ENCODE results near the gene TBC1D10B.

The TBC1D10B gene

DNA sequence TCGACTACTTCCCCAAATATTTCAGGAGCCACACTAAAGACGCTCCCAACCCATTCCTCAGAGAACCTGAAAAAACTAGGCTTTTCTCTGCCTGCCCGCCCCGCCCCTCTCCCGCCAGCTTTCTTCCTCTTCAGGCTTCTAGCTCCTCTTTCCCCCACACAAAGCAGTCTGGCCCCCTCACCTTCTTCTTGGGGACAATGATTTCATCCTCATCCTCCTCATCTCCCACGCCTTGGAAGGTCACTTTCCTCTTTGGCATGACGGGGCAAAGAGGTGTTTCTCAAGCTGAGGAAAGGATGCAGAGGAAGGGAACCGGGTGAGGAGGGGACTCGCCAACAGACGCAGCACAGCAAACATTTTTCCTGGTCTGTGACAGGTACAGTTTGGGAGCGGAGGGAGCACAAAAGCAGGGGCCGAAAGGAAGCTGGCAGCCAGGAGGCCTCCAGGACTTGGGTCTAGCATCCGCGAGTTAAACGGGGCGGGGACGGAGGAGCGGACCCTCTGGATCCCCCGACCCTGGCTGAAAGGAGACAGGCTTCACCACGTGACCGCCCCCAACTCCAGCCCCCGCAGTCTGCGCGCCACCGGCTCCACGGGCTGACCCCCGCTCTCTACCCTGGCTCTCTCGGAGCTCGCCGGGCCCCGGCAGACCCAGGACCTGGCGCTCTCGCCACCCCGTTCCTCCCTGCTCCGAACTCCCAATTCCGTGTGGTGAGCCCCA lies 15.7 kb downstream of the TBC1D10B start:
- TF ChIP-seq, protein P1, sequence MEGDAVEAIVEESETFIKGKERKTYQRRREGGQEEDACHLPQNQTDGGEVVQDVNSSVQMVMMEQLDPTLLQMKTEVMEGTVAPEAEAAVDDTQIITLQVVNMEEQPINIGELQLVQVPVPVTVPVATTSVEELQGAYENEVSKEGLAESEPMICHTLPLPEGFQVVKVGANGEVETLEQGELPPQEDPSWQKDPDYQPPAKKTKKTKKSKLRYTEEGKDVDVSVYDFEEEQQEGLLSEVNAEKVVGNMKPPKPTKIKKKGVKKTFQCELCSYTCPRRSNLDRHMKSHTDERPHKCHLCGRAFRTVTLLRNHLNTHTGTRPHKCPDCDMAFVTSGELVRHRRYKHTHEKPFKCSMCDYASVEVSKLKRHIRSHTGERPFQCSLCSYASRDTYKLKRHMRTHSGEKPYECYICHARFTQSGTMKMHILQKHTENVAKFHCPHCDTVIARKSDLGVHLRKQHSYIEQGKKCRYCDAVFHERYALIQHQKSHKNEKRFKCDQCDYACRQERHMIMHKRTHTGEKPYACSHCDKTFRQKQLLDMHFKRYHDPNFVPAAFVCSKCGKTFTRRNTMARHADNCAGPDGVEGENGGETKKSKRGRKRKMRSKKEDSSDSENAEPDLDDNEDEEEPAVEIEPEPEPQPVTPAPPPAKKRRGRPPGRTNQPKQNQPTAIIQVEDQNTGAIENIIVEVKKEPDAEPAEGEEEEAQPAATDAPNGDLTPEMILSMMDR (IDR thresholded peaks at IDR 0.05; ENCODE audit: low read depth, low read length, missing control alignments), result no peak
- no peak for DNase-seq (ENCODE audit: low read depth)
- in situ Hi-C loops (cut with HindIII; ENCODE audit: low sequenced_read_pairs), result no loop called here
- peak overlapping the region; percentile 94 for H3K4me3 ChIP-seq (ENCODE audit: low read depth, low read length)

DNA sequence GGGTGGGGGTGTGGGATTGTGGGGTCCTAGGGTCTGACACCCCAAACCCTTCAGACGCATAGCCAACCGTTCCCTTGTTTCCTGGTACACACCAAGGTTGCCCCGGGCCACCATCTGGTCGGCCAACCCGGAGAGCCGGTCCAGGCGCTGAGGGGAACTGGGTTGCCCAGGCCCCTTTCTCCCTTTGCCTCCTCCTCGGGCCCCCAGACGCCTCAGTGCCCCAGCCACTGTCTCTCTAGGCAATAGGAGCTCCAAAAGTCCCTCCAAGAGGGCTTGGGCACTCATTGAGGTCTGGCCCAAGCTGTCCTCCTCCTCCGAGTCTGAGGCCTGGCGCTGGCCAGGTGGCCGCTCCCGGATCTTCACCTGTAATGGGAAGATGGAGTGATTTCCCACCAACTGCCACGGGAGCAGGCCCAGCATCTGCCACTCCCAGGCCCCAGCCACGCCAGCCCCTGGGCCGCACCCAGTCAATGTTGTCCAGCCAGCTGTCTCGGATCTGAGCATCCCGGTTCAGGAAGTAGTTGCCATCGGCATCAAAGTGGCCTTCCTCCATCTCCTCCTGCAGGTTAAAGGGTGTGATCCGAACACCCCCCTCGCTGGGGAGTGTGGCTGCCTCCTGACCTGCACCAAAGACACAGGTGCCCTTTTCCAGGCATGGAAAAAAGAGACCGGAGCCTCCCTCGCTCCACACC lies 16.7 kb downstream of the TBC1D10B start:
- no peak for DNase-seq (ENCODE audit: low read depth)
- TF ChIP-seq, protein P1 (IDR thresholded peaks at IDR 0.05; ENCODE audit: low read depth, low read length, missing control alignments), result no peak
- in situ Hi-C loops (cut with HindIII; ENCODE audit: low sequenced_read_pairs), result no loop called here
- H3K4me3 ChIP-seq (ENCODE audit: low read depth, low read length), result peak overlapping the region; percentile 94

- in situ Hi-C loops (cut with HindIII; ENCODE audit: low sequenced_read_pairs), result no loop called here
- no peak overlapping the region for H3K4me3 ChIP-seq (ENCODE audit: low read depth, low read length)
- TF ChIP-seq, protein P1 (IDR thresholded peaks at IDR 0.05; ENCODE audit: low read depth, low read length, missing control alignments), result peak; percentile 16
- DNase-seq (ENCODE audit: low read depth), result no peak
These were observed 17.5 kb downstream of the TBC1D10B start for GRCh38 chr16:30352488-30353401.

GRCh38 chr16:30351586-30352419 lies 18.5 kb downstream of the TBC1D10B start:
- H3K4me3 ChIP-seq (ENCODE audit: low read depth, low read length), result no peak overlapping the region
- in situ Hi-C loops (cut with HindIII; ENCODE audit: low sequenced_read_pairs), result no loop called here
- TF ChIP-seq, protein P1 (IDR thresholded peaks at IDR 0.05; ENCODE audit: low read depth, low read length, missing control alignments), result no peak
- DNase-seq (ENCODE audit: low read depth), result peak; percentile 96

GRCh38 chr16:30351001-30351441 lies 19.3 kb downstream of the TBC1D10B start:
- H3K4me3 ChIP-seq (ENCODE audit: low read depth, low read length), result no peak overlapping the region
- DNase-seq (ENCODE audit: low read depth), result no peak
- in situ Hi-C loops (cut with HindIII; ENCODE audit: low sequenced_read_pairs), result no loop called here
- TF ChIP-seq, protein P1 (IDR thresholded peaks at IDR 0.05; ENCODE audit: low read depth, low read length, missing control alignments), result no peak
